GM12891 (cell line): Measurements from ENCODE around the gene ALG5.

Source experiments
- DNase-seq: peaks from one replicate; pipeline ENCODE4 v3.0.0; 2011; ENCODE audit warnings: low spot score; ENCODE audit not compliant: insufficient read length
- FAIRE-seq: peaks from 2 replicates; lab custom pipeline; 2011; peaks lifted over from hg19 to GRCh38; lab: Jason Lieb, UNC
- PAX5 ChIP-seq: IDR thresholded peaks from 2 replicates; pipeline ENCODE4 v1.6.1; 2011; ENCODE audit warnings: low read length, moderate library complexity, mild to moderate bottlenecking; ENCODE audit not compliant: insufficient read depth, severe bottlenecking
- POLR2A ChIP-seq: IDR thresholded peaks from 2 replicates; pipeline ENCODE4 v1.6.1; 2011; ENCODE audit warnings: low read depth, low read length, control low read depth
- POLR2AphosphoS5 ChIP-seq: IDR thresholded peaks from 2 replicates; pipeline ENCODE4 v1.6.1; 2011; ENCODE audit warnings: low read depth, low read length, control low read depth
- POU2F2 ChIP-seq: IDR thresholded peaks from 2 replicates; pipeline ENCODE4 v1.6.1; 2011; ENCODE audit warnings: low read depth, mild to moderate bottlenecking, control low read depth, low read length, moderate library complexity
- SPI1 ChIP-seq: IDR thresholded peaks from 2 replicates; pipeline ENCODE4 v1.6.1; 2011; ENCODE audit warnings: low read depth, low read length, control low read depth
- TAF1 ChIP-seq: IDR thresholded peaks from 2 replicates; pipeline ENCODE4 v1.6.1; 2011; ENCODE audit warnings: low read depth, low read length, control low read depth

The ALG5 gene

GRCh38 chr13:36981156-36981743, 17.9 kb downstream of the ALG5 start:
- DNase-seq (no peak), FAIRE-seq (peak; percentile 56)
- TF ChIP-seq POLR2A (no peak), SPI1 (no peak), PAX5 (no peak), POLR2AphosphoS5 (no peak), POU2F2 (no peak), TAF1 (no peak)

GRCh38 chr13:36979361-36980050, 19.6 kb downstream of the ALG5 start:
- no peak for TF ChIP-seq SPI1
- DNase-seq (no peak), FAIRE-seq (no peak)

GRCh38 chr13:36975172-36975571, 24.0 kb downstream of the ALG5 start:
- no peak for FAIRE-seq
- no peak for DNase-seq
- no peak for TF ChIP-seq TAF1
- no peak for TF ChIP-seq PAX5
- TF ChIP-seq POU2F2, result no peak
- TF ChIP-seq SPI1, result no peak
- TF ChIP-seq POLR2A, result no peak
- TF ChIP-seq POLR2AphosphoS5, result no peak

DNA sequence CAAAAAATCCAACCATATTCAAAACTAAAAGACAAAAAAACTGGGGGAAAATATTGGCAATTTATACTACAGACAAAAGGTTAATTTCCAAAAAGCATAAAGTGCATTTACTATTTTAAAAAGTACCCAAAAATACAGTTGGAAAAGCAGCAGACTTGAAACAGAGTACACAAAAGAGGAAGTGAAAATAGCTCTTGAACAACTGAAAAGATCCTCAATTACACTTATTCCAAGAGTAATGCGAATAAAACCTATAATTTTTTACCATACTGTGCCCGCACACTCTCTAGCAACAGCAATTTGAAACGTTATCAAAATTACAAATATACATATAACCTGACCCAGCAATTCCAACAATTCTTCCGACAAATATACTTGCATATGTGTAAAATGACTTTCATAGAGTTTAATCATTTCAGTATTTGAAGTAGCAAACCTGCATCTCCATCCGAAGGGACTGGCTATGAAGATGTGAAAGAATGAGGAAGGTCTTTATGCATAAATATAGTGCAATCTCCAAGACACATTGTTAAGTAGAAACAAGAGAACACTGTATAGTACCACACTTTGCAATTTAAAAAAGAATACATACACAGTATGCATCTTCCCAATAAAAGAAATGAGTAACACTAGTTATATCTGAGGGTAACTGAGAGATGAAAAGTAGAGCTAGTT, 25.4 kb downstream of the ALG5 start:
- FAIRE-seq, result peak; percentile 9
- TF ChIP-seq POLR2A, result no peak
- TF ChIP-seq TAF1, result no peak
- no peak for TF ChIP-seq POU2F2
- peak; percentile 98 for TF ChIP-seq SPI1
- no peak for DNase-seq

DNA sequence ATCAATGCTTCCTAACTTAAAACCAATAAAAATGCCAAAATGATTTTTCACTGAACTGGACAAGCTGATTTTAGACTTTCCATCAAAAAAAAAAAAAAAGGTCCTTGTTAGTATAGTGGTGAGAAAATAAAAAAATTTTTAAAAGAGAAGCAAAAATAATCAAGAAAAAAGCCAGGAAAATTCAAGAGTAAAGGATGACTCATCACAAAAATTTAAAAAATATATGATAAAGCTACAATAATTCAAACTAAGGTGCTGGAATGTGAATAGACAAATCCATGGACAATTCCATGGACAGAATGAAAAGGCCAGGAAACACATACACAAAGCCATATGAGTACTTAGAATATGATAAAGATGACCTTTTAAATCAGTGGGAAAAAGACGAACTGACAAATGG, 26.1 kb downstream of the ALG5 start:
- DNase-seq (no peak), FAIRE-seq (no peak)
- TF ChIP-seq TAF1 (no peak), POLR2A (no peak), PAX5 (no peak), POU2F2 (no peak), POLR2AphosphoS5 (no peak), SPI1 (no peak)

- TF ChIP-seq PAX5 (no peak), POLR2A (no peak), POU2F2 (no peak), POLR2AphosphoS5 (no peak), SPI1 (no peak), TAF1 (no peak)
- no peak for DNase-seq
- FAIRE-seq, result no peak
These were observed 32.7 kb downstream of the ALG5 start for GRCh38 chr13:36966404-36966803.

DNA sequence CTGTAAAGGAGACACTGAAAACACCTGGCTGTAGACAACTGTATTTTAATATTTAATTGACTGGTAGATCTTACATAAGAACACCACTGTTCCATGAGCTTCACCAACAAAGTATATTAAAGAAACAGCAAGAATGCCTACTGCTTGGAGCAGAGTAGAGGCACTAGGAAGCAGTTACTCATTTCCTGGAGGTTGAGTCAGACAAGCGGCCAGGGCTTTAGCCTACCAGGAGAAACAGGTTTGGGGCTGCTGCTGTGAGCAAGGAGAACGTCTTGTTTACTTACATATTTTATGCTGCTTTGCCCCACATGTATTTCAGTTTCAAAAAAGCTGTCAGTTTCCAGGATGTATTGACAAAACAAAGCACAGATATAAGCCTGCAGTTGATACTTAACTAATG, 33.4 kb downstream of the ALG5 start:
- no peak for FAIRE-seq
- TF ChIP-seq PAX5 (no peak), POLR2AphosphoS5 (no peak), POLR2A (no peak), TAF1 (no peak), SPI1 (no peak), POU2F2 (no peak)
- no peak for DNase-seq

GRCh38 chr13:36959456-36960116, 39.6 kb downstream of the ALG5 start:
- no peak for FAIRE-seq
- TF ChIP-seq POLR2A, result no peak
- no peak for TF ChIP-seq POLR2AphosphoS5
- TF ChIP-seq POU2F2, result no peak
- TF ChIP-seq TAF1, result no peak
- TF ChIP-seq PAX5, result no peak
- no peak for TF ChIP-seq SPI1
- DNase-seq, result no peak

DNA sequence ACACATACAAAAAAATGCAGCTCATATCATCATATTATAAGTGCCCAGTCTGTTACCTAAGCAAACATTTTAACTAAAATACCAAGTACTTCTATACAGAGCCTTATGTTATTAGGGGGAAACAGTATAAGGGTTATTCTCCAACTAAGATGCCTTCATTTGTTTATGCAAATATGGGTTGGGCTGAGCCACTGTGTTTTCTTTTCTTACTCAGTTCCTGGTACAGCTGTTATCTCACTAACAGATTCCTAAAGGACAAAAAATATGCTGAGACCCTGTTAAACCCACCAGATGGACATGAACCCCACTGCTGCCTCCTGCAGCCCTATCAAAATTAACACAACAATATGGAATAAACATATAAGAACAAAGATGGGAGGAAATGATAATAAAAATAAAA, 44.6 kb downstream of the ALG5 start:
- DNase-seq, result no peak
- FAIRE-seq, result no peak
- no peak for TF ChIP-seq SPI1
- TF ChIP-seq PAX5, result no peak
- TF ChIP-seq POLR2A, result no peak

DNA sequence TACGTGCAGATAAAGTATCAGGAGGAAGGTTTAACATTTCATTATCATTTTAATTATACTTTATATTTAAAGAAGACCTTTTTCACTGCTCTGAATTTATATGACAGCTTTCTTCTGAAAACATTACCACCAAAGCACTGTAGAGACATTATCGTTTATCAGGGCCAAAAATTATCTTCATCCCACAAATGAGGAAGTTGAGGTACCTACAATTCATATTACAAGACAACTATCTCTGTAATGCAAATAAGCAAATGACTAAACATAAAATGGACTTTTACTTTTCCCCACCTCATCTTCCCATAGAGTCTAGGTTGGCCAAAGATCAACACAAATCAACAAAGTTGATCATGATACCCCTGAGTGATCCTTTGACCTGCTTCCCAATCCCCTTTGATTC, 48.2 kb downstream of the ALG5 start:
- DNase-seq (no peak), FAIRE-seq (peak; percentile 40)
- TF ChIP-seq POLR2A (no peak), POLR2AphosphoS5 (no peak), TAF1 (no peak), POU2F2 (no peak), SPI1 (no peak), PAX5 (no peak)
